Mucosa of gallbladder (tissue), 1 donor: Measurements from ENCODE around the gene ILRUN. TPM values are rescaled to one million over a fixed set of nuclear protein-coding genes. Genes with fewer than 3 reads are reported as not detected.
"Not testable (repeated sequence)": the region's sequence is repeated elsewhere in the genome, so short reads cannot be mapped to it uniquely, and the experiment has no call there.

Experiments
- DNase-seq: peaks from one replicate; pipeline ENCODE4 v3.0.0-alpha.2; 2020; ENCODE audit warnings: low spot score
- total RNA-seq: library from RNA; stranded (reverse); gene quantifications from one replicate; pipeline ENCODE4 v1.2.1, GENCODE V29; 2021
- donor health status: DM: no; HTN: no; CAD: no.

Gene ILRUN
- 89.5 TPM for total RNA-seq

DNA sequence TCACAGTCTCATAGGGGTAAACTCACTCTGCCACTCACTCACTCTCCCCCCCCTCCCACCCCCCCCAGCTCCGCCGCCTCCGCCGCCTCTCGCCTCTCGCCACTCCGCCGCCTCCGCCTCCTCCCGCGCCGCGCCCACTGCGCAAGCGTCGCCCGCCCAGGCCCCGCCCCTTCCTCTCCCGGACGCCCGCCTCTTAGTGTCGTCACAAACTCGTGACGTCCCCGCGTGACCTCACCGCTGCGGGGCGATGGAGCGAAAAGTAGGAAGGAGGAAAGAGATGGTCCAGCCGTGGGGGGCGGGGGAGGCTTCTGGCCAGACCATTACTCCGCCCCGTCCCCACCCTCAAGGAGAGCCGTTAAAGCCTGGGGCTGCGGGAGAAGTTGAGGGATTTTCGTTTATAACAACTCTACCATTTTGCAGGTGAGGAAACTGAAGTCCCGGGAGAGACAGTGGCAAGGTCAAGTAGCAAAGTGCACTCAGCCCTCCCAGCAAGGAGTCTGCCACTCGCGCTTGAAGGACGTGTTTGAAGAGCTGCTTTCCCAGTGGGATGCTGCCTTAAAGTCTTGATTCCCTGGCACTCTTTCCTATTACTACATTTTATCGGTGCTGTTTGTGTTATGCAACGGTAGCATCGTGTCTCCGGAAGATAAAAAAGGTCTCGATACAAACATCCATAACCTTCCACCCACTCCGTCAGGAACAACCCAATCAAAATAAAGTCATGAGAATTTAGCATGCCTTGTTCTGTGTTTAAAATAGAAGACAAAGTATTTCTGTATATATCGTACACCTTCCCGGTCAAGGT is at the start of gene ILRUN:
Gene ILRUN, minus strand, starts transcription at position 29 of the 805 bp plus-strand sequence. CDS start 164 bp downstream, outside the sequence.
- peak; percentile 97 for DNase-seq

DNA sequence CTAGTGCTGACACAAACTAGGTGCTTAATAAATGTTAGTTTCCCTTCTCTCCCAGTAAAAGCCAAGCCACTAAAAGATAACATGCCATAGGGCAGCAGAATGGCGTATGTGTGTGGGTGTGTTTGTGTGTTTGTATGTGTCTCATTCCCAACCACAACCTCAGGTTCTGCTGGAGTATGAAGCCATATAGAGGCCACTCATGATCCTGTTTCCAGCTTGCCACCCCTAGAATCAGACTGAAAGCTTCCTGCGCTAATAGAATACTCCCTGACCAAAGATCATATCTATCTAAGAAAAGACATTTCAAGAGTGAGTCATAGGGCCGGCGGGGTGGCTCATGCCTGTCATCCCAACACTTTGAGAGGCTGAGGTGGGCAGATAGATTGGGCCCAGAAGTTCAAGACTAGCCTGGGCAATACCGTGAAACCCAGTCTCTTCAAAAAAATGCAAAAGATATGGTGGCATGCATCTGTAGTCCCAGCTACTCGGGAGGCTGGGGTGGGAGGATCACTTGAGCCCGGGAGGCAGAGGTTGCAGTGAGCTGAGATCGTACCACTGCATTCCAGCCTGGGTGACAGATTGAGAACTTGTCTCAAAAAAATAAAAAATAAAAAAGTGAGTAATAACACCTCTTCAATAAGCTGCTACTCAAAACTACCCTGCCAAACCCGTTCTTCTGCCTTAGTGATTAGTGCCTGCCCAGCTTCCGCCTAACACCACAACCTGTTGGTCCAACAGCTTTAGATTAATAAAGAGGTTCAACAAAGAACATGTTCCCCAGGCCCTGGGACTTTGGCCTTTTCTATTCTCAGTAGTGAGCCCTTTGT is 48.9 kb upstream of the ILRUN start:
- DNase-seq = peak; percentile 92

DNA sequence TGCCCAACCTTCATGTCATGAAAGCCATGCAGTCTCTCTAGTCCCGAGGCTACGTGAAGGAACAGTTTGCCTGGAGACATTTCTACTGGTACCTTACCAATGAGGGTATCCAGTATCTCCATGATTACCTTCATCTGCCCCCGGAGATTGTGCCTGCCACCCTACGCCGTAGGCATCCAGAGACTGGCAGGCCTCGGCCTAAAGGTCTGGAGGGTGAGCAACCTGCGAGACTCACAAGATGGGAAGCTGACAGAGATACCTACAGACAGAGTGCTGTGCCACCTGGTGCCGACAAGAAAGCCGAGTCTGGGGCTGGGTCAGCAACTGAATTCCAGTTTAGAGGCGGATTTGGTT is 47.7 kb upstream of the ILRUN start:
- not testable (repeated sequence) for DNase-seq

DNA sequence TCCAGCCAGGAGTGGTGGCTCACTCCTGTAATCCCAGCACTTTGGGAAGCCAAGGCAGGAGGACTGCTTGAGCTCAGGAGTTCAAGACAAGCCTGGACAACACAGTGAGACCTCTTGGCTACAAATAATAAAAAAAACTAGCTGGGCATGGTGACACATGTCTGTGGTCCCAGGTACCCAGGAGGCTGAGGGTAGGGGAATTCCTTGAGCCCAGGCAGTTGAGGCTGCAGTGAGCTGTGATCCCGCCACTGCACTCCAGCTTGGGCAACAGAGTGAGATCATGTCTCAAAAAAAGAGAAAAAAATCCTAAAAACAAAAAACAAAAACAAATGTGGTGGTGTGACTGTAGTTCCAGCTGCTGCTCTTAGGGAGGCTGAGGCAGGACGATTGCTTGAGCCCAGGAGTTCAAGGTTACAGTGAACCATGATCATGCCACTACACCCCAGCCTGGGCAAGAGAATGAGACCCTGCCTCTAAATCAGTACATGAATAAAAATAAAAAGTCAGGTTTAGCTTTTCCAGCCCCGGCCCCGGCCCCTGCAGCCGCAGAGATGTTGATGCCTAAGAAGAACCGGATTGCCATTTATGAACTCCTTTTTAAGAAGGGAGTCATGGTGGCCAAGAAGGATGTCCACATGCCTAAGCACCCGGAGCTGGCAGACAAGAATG is 47.2 kb upstream of the ILRUN start:
- DNase-seq = no peak

DNA sequence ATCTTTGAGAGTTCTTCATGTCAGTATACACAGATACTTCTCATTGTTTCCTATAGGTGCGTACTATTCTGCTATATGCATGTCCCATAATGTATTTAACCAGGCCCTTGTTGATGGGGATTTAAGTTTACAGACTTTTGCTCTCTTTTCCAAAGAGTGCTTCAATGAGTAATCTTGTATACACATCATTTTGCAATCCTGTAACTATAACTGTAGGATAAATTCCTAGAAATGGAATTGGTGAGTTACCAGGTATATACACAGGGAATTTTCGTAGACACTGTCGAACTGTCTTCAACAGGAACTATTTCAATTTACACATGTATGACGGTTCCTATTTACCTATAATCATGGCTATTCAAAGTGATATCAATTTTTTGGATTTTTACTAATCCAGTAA is 45.5 kb upstream of the ILRUN start:
- DNase-seq = no peak

DNA sequence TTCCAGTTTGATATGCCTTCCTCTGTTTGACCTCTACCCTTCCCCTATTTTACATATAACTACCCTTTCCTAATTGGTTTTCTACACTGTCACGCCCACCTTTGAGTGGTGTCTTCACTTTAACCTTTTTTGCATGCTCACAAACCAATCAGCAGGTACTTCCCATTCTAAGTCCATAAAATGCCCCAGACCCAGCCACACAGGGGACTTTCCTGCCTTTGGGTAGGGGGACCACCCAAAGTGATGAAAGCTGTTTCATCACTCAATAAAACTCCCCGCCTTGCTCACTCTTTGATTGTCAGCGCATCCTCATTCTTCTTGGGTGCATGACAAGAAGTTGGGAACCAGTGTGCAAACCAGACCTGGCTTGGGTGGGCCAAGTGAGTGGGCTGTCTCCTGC is 40.3 kb upstream of the ILRUN start:
- no peak for DNase-seq

DNA sequence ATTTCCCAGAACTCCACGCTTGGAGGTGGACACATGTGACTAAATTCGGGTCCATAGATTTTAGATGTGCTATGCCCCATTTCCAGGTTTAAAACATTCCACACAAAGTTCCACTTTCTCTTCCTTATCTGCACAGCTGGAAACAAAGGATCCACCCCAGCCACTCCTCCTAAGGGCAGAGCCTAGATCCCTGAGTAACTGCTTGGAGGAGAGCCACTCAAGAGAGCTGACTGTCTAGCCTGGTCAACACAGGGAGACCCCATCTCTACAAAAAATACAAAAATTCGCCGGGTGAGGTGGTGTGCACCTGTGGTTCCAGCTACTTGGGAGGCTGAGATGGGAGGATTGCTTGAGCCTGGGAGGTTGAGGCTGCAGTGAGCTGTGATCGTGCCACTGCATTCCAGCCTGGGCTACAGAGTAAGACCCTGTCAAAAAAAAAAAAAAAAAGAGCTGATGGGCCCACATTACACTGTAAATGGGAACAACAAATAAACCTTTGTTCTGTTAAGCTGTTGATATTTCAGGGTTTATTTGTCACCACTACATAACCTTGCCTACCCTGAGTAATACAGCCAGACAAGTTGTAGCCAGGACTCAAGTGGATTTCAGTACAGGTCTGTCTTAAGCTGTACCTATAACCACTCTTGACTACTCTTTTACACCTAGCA is 35.0 kb upstream of the ILRUN start:
- no peak for DNase-seq

DNA sequence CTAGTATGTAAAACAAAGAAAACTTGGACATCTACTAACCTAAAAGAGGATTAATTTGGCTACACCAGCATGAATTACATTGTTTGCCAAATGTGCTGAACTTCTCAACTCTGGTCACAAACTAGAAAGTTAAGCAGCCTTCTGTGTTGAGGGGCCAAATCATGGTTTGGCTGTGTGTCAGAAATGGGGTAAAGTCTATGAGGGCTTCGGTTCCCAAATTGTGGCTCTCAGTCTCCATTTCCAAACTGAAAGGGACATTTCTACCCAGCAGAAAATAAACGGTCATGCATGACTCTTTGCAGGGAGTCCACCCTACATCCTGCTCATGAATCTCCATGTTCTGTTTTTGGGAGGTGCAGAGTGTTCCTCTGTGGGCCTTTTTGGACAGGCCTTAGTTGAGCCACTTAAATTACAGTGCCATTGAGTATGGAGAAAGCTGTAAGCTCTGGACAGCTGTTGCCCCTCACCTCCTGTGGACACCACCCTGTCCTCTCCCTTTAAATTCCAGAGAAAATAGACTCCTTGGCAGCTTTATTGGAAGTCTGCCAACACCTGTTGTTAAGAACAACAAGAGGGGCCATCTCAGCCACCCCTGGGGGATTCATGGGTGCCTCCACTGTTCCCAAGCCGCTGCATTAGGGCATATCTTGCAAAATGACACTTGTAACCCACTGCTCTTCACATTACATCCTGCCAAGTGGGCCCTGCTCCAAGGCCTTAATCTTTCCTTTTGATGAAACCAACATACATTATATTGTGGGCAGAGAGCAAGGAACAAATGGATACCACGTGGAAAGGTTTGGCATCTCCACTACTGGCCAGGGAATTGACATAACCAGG is 33.3 kb upstream of the ILRUN start:
- no peak for DNase-seq

DNA sequence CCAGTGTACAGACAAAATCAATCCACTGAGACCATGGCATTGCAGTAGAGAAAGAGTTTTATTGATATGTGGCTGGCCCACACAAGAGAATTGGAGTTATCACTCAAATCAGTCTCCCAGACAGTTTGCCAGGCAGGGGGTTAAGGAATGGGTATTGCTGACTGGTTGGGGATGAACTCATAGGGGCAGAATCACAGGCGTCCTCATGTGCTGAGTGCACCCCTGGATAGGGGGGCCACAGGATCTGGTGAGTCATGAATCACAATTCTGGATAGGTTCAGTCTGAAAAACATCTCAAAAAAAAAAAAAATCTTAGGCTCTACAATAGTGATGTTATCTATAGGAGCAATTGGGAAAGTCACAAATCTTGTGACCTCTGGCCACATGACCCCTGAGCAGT is 29.5 kb upstream of the ILRUN start:
- DNase-seq = no peak

DNA sequence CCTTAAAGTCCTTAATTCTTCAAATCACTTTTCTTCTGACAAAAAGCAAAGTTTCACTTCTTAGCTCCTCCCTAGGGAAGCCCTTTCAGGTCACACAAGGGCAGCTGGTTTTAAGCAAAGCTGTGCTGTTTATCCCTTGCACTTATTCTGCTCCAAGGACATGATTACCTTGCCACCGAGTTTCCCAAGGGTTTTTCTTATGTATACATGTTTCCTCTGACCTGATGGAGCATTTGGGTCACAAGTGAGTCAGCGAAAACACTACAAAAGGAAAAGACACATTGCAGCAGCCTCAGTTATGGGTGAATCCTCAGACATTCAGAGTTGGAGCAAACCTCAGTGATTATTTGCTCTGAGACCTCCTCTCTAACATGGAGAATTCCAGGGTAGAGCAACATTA is 26.6 kb upstream of the ILRUN start:
- DNase-seq = no peak

DNA sequence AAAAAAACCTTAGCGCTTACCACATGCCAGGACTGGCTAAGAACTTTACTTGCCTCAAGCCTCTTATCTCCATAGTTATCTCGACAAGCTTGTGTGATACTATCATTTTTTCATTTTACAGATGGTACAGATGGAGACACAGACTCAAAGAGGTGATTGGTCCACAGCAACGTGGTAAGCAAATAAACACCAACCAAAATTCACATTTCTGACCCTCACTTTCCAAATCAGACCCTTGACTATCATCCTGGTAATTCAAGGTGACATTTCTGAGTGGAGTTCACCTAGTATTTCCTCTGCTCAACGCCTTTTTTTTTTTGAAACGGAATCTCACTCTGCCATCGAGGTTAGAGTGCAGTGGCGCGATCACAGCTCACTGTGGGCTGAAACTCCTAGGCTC is 25.9 kb upstream of the ILRUN start:
- DNase-seq = no peak

DNA sequence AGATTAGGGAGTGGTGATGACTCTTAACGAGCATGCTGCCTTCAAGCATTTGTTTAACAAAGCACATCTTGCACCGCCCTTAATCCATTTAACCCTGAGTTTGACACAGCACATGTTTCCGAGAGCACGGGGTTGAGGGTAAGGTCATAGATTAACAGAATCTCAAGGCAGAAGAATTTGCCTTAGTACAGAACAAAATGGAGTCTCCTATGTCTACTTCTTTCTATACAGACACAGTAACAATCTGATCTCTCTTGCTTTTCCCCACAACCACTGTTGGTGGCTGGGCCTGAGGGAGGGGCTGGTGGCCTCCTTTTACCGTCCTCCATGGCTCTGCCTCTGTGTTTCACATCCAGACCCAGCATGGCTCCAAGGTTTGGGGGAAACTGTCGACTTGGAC is 23.6 kb upstream of the ILRUN start:
- DNase-seq = not testable (repeated sequence)

DNA sequence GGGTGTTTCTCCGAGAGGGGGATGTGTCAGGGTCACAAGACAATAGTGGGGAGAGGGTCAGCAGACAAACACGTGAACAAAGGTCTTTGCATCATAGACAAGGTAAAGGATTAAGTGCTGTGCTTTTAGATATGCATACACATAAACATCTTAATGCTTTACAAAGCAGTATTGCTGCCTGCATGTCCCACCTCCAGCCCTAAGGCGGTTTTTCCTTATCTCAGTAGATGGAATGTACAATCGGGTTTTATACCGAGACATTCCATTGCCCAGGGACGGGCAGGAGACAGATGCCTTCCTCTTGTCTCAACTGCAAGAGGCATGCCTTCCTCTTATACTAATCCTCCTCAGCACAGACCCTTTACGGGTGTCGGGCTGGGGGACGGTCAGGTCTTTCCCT is 23.1 kb upstream of the ILRUN start:
- DNase-seq = not testable (repeated sequence)

DNA sequence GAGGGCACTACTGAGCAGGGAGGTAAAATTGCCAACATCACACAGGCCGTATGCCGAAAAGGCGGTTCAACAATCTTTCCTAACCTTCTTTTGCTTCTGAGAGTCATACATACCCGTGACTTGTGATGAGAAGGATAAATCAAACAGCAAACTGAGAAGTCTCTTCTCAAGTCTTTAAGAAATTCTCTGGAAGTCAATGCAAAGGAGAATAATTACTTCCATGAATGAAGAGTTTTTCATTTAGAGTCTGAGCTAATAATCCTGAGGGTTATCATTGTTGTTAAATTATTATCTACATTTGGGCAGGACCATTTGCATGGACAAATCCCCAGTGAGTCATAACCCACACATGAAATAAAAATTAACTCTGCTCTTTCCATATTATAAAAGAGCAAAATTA is 22.4 kb upstream of the ILRUN start:
- no peak for DNase-seq

DNA sequence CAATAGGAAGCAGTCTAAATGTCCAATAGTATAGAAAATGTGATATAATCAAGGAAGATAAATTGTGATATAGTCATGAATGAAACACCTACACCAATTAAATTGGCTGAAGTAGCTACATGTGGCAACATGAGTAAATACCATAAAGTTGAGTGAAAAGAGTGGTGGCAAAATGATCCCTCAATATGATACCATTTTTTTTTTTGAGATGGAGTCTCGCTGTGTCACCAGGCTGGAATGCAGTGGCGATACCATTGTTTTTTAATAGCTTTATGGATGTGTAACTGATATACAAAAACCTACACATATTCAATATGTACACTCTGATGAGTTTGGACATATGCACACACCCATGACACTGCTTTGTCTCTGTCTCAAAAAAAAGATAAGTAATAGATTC is 20.9 kb upstream of the ILRUN start:
- DNase-seq = no peak

DNA sequence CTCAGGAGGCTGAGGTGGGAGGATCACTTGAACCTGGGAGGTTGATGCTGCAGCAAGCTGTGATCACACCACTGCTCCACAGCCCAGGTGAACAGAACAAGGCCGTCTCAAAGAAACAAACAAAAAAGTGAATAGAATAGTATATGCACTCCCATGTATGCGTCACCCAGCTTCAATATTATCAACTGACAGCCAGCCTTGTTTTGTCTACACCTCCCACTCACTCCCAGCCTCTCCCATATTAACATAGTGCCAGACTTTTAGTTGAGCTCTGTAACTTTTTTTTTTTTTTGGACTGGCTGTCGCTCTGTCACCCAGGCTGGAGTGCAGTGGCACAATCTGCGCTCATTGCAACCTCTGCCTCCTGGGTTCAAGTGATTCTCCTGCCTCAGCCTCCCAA is 18.1 kb upstream of the ILRUN start:
- DNase-seq = no peak

DNA sequence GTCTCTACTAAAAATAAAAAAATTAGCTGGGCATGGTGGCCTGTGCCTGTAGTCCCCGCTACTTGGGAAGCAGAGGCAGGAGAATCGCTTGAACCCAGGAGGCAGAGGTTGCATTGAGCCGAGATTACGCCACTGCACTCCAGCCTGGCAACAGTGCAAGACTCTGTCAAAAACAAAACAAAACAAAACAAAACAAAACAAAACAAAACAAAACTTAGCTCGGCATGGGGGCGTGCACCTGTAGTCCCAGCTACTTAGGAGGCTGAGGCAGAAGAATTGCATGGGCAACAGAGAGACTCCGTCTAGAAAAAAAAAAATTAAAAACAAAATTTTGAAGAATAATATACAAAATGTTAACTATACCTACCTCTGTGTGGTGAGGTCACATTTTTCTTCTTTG is 16.3 kb upstream of the ILRUN start:
- not testable (repeated sequence) for DNase-seq

DNA sequence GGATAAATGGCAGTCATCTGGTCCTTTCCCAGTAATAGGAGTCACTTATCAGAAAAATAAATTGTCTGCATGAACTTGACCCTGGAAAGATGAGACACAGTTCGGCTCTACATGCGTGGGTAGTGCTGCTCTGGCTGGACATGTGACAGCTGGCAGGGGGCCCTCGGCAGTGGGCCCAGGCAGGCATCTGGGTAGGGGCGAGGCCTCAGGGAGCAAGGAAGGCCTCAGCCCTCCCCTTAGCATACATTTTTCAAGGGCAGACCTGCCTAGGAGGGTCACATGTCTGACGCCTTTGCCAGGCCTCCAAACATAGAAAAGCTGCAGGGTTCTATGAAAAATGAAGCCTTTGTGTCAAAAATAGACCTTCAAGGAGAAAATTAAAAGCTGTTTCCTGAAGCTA is 12.8 kb upstream of the ILRUN start:
- peak; percentile 80 for DNase-seq

DNA sequence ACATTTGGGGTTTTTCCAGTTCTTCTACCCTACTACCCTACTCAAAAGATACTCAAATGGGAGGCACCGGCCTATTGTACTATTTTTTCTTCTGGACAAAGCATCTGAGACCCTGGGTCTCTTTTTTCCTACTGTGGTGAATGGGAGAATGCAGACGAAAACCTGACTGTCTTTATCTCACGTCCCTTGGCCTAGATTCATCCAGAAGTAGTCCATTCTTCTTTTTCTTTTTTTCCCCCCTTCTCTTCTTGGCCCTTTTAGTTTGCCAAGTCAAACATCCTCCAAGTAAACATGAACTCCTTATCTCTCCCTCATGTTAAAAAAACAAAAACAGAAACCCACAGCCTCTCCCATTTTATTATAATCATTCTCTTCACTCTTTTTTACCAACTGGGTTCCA is 8.7 kb upstream of the ILRUN start:
- no peak for DNase-seq

DNA sequence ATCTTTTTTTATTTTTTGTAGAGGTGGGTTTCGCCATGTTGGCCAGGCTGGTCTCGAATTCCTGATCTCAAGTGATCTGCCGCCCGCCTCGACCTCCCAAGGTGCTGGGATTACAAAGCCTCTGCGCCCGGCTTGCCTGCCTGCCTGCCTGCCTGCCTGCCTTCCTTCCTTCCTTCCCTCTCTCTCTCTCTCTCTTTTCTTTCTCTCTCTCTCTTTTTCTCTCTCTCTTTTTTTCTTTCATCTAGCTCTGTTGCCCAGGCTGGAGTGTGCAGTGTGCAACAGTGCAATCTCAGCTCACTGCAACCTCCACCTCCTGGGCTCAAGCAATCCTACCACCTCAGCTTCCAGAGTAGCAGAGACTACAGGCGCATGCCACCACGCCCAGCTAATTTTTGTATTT is 4.6 kb upstream of the ILRUN start:
- DNase-seq = no peak

DNA sequence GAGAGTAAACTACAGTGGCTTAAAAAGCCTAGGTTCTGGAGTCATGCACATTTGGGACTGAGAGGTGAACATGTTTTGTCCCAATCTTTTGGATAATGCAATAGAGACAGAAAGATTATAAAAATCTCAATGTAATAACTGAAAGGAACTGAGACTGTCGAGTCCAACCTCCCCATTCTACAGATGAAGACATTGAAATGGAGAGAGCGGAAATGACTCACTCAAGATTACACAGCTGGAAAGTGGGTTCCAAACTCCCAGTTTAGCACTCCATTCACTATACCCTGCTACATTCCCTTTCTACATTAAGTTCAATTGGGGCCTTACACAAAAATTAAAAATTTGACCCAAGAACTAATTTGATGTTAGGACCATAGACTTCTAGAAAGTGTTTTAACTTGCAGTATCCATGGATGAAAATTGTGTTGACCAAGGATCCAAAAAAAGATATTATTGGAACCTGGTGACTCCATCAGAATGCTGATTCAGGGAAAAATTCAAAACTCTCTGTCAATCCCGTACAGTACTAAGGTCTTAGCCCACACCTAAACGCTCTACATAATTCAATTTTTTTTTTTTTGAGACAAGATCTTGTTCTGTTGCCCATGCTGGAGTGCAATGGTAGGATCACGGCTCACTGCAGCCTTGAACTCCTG is 1.5 kb upstream of the ILRUN start:
- no peak for DNase-seq
